Astrocyte (in vitro differentiated cells and primary cell): ENCODE results near the gene PGF. TPM values are rescaled to one million over a fixed set of nuclear protein-coding genes. Genes with fewer than 3 reads are reported as not detected.
"Not testable (repeated sequence)": the region's sequence is repeated elsewhere in the genome, so short reads cannot be mapped to it uniquely, and the experiment has no call there.

Experiments
- DNase-seq: peaks from one replicate; pipeline ENCODE4 v3.0.0-alpha.2; 2010; ENCODE audit warnings: low read depth
- FAIRE-seq: peaks from 2 replicates; lab custom pipeline; 2011; peaks lifted over from hg19 to GRCh38; lab: Jason Lieb, UNC
- H2AFZ ChIP-seq: 2 replicates; pipeline ENCODE4 v1.6.0; 2012; ENCODE audit warnings: low read depth, low read length, inconsistent platforms
- H3K27ac ChIP-seq: 2 replicates; pipeline ENCODE4 v1.5.1; 2011; ENCODE audit warnings: low read depth, low read length, inconsistent platforms
- H3K27me3 ChIP-seq: 2 replicates; pipeline ENCODE4 v1.6.0; 2011; ENCODE audit warnings: low read length, inconsistent platforms; ENCODE audit not compliant: insufficient read depth
- H3K36me3 ChIP-seq: 2 replicates; pipeline ENCODE4 v1.5.1; 2011; ENCODE audit warnings: low read length, inconsistent platforms; ENCODE audit not compliant: insufficient read depth
- H3K4me1 ChIP-seq: 2 replicates; pipeline ENCODE4 v1.5.1; 2011; ENCODE audit warnings: low read length, inconsistent platforms; ENCODE audit not compliant: insufficient read depth
- H3K4me2 ChIP-seq: 2 replicates; pipeline ENCODE4 v1.6.0; 2012; ENCODE audit warnings: low read length, inconsistent platforms
- H3K4me3 ChIP-seq: 2 replicates; pipeline ENCODE4 v1.5.1; 2011; ENCODE audit warnings: low read depth, mild to moderate bottlenecking, low read length, inconsistent platforms; ENCODE audit not compliant: insufficient read depth
- H3K79me2 ChIP-seq: 2 replicates; pipeline ENCODE4 v1.6.0; 2012; ENCODE audit warnings: mild to moderate bottlenecking, low read length, inconsistent platforms; ENCODE audit not compliant: insufficient read depth
- H3K9ac ChIP-seq: 2 replicates; pipeline ENCODE4 v1.6.0; 2012; ENCODE audit warnings: mild to moderate bottlenecking, low read length, inconsistent platforms
- H3K9me3 ChIP-seq: 2 replicates; pipeline ENCODE4 v1.5.1; 2012; ENCODE audit warnings: low read depth, mild to moderate bottlenecking, low read length, inconsistent platforms; ENCODE audit not compliant: insufficient read depth
- H4K20me1 ChIP-seq: 2 replicates; pipeline ENCODE4 v1.6.0; 2012; ENCODE audit warnings: low read length, inconsistent platforms; ENCODE audit not compliant: insufficient read depth
- H3K27ac Mint-ChIP-seq: one replicate; pipeline ENCODE4 v1.8.0; 2021; ENCODE audit warnings: mild to moderate bottlenecking, mixed read lengths; ENCODE audit not compliant: unreplicated experiment
- H3K27me3 Mint-ChIP-seq: one replicate; pipeline ENCODE4 v1.8.0; 2021; ENCODE audit warnings: low read depth, mixed read lengths; ENCODE audit not compliant: unreplicated experiment
- H3K36me3 Mint-ChIP-seq: one replicate; pipeline ENCODE4 v1.8.0; 2021; ENCODE audit warnings: low read depth, mixed read lengths; ENCODE audit not compliant: unreplicated experiment
- H3K4me1 Mint-ChIP-seq: one replicate; pipeline ENCODE4 v1.8.0; 2021; ENCODE audit warnings: low read depth, mixed read lengths; ENCODE audit not compliant: unreplicated experiment
- H3K4me3 Mint-ChIP-seq: one replicate; pipeline ENCODE4 v1.8.0; 2021; ENCODE audit warnings: mild to moderate bottlenecking, moderate library complexity, mixed read lengths; ENCODE audit not compliant: unreplicated experiment
- H3K9me3 Mint-ChIP-seq: one replicate; pipeline ENCODE4 v1.8.0; 2021; ENCODE audit warnings: mild to moderate bottlenecking, mixed read lengths; ENCODE audit not compliant: unreplicated experiment
- EZH2 ChIP-seq: IDR thresholded peaks from 2 replicates; pipeline ENCODE4 v1.6.1; 2012; ENCODE audit warnings: mild to moderate bottlenecking, low read length, inconsistent platforms; ENCODE audit not compliant: insufficient read depth
- total RNA-seq: library from RNA; stranded (reverse); gene quantifications from 2 replicates; pipeline ENCODE4 v1.2.1, GENCODE V29; 2021
- TF ChIP-seq, protein P1 (sequence below): IDR thresholded peaks from 2 replicates; pipeline ENCODE4 v1.5.1; 2011; ENCODE audit warnings: low read depth, mild to moderate bottlenecking, inconsistent platforms, low read length, moderate library complexity; ENCODE audit not compliant: insufficient read depth

Gene PGF
- total RNA-seq, 1 donor from 2014 or later = 3.5 TPM

GRCh38 chr14:74994182-74994581 is 38.8 kb upstream of the PGF start:
- not testable (repeated sequence) for H4K20me1 ChIP-seq, H3K27me3 Mint-ChIP-seq, H3K79me2 ChIP-seq, H3K27ac ChIP-seq, H3K36me3 Mint-ChIP-seq, H2AFZ ChIP-seq, H3K4me3 ChIP-seq, DNase-seq, H3K36me3 ChIP-seq, H3K9ac ChIP-seq, FAIRE-seq, H3K4me1 Mint-ChIP-seq, H3K27me3 ChIP-seq, H3K4me3 Mint-ChIP-seq, H3K9me3 ChIP-seq, H3K4me1 ChIP-seq, H3K4me2 ChIP-seq, H3K27ac Mint-ChIP-seq, H3K9me3 Mint-ChIP-seq

GRCh38 chr14:74988993-74989392 is 33.6 kb upstream of the PGF start:
- no peak overlapping the region for H3K27ac Mint-ChIP-seq
- TF ChIP-seq EZH2 = no peak
- Histone ChIP-seq H3K27me3 (no peaks in the 10 kb centered on the region), H3K4me2 (no peak overlapping the region), H3K4me3 (no peak overlapping the region), H3K36me3 (no peaks in the 10 kb centered on the region), H3K27ac (no peak overlapping the region), H3K79me2 (no peaks in the 10 kb centered on the region), H2AFZ (no peak overlapping the region), H4K20me1 (no peaks in the 10 kb centered on the region), H3K9me3 (no peaks in the 10 kb centered on the region), H3K9ac (no peak overlapping the region), H3K4me1 (peaks cover 6% of the 10 kb centered on the region)
- H3K27me3 Mint-ChIP-seq = no peaks in the 10 kb centered on the region
- no peak for DNase-seq
- H3K36me3 Mint-ChIP-seq = no peaks in the 10 kb centered on the region
- no peaks in the 10 kb centered on the region for H3K9me3 Mint-ChIP-seq
- FAIRE-seq = no peak
- no peak overlapping the region for H3K4me3 Mint-ChIP-seq
- peaks cover 11% of the 10 kb centered on the region for H3K4me1 Mint-ChIP-seq

DNA sequence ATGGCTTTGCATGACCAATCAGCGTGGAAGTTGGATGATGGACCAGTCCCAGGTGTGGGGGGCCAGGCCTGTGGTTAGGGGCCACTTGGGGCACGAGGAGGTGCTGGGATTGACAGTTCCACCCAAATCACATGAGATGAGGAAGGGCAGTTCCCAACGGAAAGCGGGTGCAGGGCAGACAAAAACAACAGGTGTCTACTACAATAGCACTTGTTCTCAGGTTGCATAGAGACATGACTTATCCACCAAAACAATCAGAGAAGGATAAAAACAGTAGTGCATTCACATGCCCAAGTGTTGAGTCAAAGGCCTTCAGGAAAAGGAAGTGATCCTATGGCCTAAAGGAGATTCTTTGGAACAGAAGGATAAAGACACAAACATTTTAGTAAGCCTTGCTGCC is 32.7 kb upstream of the PGF start:
- peak; percentile 34 for FAIRE-seq
- no peaks in the 10 kb centered on the region for H3K9me3 Mint-ChIP-seq
- H3K9me3 ChIP-seq = no peaks in the 10 kb centered on the region
- H3K9ac ChIP-seq = no peak overlapping the region
- peak; percentile 44 for DNase-seq
- H3K27ac ChIP-seq = peak overlapping the region; percentile 37
- no peaks in the 10 kb centered on the region for H3K27me3 Mint-ChIP-seq
- peaks cover 11% of the 10 kb centered on the region for H3K4me1 Mint-ChIP-seq
- H3K27ac Mint-ChIP-seq = peak overlapping the region; percentile 34
- TF ChIP-seq, protein P1, sequence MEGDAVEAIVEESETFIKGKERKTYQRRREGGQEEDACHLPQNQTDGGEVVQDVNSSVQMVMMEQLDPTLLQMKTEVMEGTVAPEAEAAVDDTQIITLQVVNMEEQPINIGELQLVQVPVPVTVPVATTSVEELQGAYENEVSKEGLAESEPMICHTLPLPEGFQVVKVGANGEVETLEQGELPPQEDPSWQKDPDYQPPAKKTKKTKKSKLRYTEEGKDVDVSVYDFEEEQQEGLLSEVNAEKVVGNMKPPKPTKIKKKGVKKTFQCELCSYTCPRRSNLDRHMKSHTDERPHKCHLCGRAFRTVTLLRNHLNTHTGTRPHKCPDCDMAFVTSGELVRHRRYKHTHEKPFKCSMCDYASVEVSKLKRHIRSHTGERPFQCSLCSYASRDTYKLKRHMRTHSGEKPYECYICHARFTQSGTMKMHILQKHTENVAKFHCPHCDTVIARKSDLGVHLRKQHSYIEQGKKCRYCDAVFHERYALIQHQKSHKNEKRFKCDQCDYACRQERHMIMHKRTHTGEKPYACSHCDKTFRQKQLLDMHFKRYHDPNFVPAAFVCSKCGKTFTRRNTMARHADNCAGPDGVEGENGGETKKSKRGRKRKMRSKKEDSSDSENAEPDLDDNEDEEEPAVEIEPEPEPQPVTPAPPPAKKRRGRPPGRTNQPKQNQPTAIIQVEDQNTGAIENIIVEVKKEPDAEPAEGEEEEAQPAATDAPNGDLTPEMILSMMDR = no peak
- TF ChIP-seq EZH2 = no peak
- H3K79me2 ChIP-seq = no peaks in the 10 kb centered on the region
- no peaks in the 10 kb centered on the region for H3K27me3 ChIP-seq
- H2AFZ ChIP-seq = no peak overlapping the region
- H3K4me3 Mint-ChIP-seq = no peak overlapping the region
- H3K4me3 ChIP-seq = no peak overlapping the region
- H3K4me1 ChIP-seq = peaks cover 6% of the 10 kb centered on the region
- no peak overlapping the region for H3K4me2 ChIP-seq
- no peaks in the 10 kb centered on the region for H3K36me3 ChIP-seq
- H4K20me1 ChIP-seq = no peaks in the 10 kb centered on the region
- no peaks in the 10 kb centered on the region for H3K36me3 Mint-ChIP-seq
